ENCODE measurements around the gene PDGFA.
A peak's percentile ranks its signal among the peaks of the same experiment; 100 is the strongest.

The PDGFA gene

DNA sequence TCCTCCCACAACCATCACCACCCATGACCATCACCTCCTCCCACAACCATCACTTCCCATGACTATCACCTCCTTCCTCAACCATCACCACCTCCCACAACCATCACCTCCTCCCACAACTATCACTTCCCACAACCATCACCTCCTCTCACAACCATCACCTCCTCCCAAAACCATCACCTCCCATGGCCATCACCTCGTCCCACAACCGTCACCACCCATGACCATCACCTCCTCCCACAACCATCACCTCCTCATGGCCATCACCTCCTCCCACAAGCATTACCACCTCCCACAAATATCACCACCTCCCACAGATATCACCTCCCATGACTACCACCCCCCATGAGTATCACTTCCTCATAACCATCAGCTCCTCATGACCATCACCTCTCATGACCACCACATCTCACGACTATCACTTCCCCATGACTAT lies 52.2 kb downstream of the PDGFA start:
- TF ChIP-seq, protein P1, sequence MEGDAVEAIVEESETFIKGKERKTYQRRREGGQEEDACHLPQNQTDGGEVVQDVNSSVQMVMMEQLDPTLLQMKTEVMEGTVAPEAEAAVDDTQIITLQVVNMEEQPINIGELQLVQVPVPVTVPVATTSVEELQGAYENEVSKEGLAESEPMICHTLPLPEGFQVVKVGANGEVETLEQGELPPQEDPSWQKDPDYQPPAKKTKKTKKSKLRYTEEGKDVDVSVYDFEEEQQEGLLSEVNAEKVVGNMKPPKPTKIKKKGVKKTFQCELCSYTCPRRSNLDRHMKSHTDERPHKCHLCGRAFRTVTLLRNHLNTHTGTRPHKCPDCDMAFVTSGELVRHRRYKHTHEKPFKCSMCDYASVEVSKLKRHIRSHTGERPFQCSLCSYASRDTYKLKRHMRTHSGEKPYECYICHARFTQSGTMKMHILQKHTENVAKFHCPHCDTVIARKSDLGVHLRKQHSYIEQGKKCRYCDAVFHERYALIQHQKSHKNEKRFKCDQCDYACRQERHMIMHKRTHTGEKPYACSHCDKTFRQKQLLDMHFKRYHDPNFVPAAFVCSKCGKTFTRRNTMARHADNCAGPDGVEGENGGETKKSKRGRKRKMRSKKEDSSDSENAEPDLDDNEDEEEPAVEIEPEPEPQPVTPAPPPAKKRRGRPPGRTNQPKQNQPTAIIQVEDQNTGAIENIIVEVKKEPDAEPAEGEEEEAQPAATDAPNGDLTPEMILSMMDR (IDR thresholded peaks at IDR 0.05; ENCODE audit: low read depth, low read length): no peak
- no peak for DNase-seq (ENCODE audit: low read depth, low spot score)
- in situ Hi-C loops (cut with HindIII; ENCODE audit: low sequenced_read_pairs): no loop called here
- no peak overlapping the region for H3K4me3 ChIP-seq (ENCODE audit: low read depth, low read length)

DNA sequence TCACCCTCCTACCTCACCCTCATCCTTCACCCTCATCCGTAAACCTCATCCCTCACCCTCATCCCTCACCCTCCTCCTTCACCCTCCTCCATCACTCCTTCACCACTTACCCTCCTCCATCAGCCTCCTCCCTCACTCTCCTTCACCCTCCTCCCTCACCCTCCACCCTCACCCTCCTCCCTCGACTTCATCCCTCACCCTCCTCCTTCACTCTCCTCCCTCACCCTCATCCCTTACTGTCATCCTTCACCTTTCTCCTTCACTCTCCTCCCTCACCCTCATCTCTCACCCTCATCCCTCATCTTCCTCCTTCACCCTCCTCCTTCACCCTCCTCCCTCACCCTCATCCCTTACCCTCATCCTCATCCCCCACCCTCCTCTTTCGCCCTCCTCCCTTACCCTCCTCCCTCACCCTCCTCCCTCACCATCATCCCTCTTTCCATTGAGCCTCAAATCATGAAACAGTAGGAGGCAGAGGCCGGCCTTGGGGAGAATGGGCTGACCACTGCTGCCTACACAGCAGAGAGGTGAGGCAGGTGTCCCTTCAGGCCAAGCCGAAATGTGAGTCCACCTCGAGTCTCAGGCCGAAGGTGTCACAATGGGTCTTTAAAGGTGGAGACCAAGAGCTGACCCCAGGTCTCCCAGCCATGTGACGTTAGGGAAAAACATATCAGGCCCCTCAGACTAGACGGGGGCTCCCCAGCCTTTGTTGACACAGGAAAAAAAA lies 53.0 kb downstream of the PDGFA start:
- no peak overlapping the region for H3K4me3 ChIP-seq (ENCODE audit: low read depth, low read length)
- DNase-seq (ENCODE audit: low read depth, low spot score): no peak
- in situ Hi-C loops (cut with HindIII; ENCODE audit: low sequenced_read_pairs): no loop called here
- TF ChIP-seq, protein P1 (IDR thresholded peaks at IDR 0.05; ENCODE audit: low read depth, low read length): no peak

DNA sequence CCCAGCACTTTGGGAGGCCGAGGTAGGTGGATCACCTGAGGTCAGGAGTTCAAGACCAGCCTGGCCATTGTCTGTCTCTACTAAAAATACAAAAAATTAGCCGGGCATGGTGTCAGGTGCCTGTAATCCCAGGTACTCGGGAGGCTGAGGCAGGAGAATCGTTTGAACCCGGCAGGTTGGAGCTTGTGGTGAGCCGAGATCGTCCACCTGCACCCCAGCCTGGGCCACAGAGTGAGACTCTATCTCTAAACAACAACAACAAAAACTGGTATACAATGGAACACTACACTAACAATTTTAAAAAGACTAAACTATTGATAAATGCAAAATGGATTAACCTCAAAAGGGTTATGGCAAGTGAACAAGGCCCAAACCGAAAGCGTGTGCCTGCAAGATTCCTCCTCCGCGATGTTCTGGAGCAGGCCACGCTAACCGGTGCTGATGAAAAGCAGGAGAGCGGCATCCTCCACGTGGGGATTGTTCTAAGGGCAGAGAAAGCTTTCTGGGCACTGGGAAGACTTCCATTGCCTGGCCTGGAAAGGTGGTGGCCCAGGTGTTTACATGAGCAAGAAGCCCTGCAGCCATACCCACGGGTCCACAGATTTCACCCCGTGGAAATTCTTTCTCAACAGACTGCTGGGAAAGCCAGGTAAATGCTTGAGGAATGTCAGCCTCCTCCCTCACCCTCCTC lies 53.8 kb downstream of the PDGFA start:
- TF ChIP-seq, protein P1 (IDR thresholded peaks at IDR 0.05; ENCODE audit: low read depth, low read length): no peak
- DNase-seq (ENCODE audit: low read depth, low spot score): no peak
- in situ Hi-C loops (cut with HindIII; ENCODE audit: low sequenced_read_pairs): no loop called here
- no peak overlapping the region for H3K4me3 ChIP-seq (ENCODE audit: low read depth, low read length)

DNA sequence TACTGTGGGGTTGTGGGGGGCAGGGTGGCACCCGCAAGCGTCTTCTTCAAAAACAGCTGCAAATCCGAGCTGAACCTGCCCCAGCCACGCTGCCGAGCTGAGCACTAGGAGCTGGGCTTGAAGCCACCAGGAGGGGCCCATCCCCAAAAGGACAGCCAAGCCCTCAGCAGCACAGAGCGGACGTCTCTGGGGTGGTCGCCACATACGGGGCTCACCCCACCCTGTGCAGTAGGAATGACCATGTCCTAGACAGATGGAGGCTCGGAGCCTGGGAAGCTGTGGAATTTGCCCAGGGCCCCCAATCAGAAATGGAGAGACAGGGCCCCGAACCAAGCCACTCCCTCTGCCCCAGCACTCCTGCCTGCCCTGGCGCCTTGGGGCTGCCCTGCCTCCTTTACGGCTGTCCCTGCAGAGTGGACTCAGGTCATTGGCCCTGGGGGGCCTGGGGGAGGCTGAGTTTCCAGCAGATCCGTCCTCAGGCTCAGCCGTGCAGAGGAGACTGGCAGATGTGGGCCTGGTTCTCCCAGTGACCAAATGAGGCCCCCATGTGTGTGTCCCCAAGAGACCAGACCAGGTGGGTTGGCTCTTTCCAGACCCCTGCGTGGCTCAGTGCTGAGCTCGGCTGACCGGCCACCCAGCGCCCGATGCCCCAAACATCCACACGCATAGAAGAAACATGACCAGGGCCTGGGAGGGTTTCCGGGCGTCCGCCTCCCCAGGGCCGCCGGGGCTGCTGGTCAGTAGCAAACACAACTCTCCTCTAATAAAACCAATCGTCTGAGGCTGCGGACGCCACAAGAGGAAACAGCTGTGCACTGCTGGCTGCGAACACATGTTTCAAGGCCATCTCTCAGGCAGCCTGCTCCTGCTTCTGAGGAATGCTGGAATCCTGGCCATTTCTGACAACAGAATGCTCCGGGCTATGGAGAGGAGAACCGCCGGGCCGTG lies 54.9 kb downstream of the PDGFA start:
- peak; percentile 43 for DNase-seq (ENCODE audit: low read depth, low spot score)
- TF ChIP-seq, protein P1 (IDR thresholded peaks at IDR 0.05; ENCODE audit: low read depth, low read length): no peak
- H3K4me3 ChIP-seq (ENCODE audit: low read depth, low read length): no peak overlapping the region
- in situ Hi-C loops (cut with HindIII; ENCODE audit: low sequenced_read_pairs): no loop called here

DNA sequence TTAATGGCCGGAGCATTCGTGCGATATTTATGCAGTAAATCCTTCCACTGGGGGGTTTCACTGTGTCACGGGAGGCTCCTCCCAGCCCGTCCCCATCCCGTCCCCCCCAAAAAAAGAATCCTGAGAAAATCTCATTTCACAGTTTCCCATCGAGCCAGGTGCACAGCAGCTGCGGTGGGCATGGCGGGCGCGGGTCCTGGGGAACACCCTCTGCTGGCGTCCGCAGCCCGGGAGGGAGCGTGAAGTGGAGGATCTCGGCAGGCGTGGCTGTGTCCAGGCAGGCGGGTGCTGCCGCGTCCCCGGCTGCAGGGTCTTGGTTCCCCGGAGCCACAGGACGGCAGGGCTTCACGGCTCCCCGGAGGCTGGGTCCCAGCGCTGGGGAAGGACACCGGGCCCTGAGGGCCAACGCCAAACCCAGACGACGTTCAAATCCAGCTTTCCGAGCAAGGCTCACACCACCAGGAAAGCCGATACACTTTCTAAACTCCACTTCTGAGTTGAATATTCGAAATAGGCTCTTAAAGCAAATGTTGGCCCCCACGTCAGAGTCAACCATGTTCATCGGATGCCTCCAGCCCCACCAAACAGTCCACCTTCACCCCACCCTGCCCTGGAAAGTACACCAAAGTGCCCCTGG lies 55.7 kb downstream of the PDGFA start:
- H3K4me3 ChIP-seq (ENCODE audit: low read depth, low read length): no peak overlapping the region
- in situ Hi-C loops (cut with HindIII; ENCODE audit: low sequenced_read_pairs): no loop called here
- DNase-seq (ENCODE audit: low read depth, low spot score): no peak
- TF ChIP-seq, protein P1 (IDR thresholded peaks at IDR 0.05; ENCODE audit: low read depth, low read length): no peak

DNA sequence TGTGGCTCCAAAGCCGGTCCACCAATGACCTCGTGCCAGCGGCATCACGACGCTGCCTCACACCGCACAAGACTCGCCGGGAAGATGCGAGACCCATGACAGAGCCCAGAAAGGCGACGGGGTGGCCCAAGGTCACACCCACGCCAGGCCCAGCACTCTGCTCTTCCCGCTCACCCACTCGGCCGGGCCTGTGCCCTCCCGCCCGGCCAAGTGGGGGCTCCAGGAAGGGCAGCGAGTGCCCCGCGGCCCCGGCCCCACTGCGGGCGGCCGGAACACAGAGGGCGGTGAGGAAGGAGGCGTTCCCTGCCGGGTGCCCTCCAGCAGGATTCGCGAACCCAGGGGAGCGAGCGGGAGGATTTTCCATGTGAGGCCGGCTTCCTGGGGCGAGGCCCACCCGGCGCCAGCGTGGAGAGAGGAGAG lies 56.3 kb downstream of the PDGFA start:
- H3K4me3 ChIP-seq (ENCODE audit: low read depth, low read length): no peak overlapping the region
- in situ Hi-C loops (cut with HindIII; ENCODE audit: low sequenced_read_pairs): no loop called here
- TF ChIP-seq, protein P1 (IDR thresholded peaks at IDR 0.05; ENCODE audit: low read depth, low read length): no peak
- DNase-seq (ENCODE audit: low read depth, low spot score): no peak

All from astrocyte of the spinal cord (primary cell).